Subcutaneous abdominal adipose tissue (tissue), 5 donors: ENCODE data around the gene MYO6.

ENCODE experiments used
- H3K27ac ChIP-seq: one replicate; pipeline ENCODE4 v1.7.0; 2013; ENCODE audit warnings: low read depth, mild to moderate bottlenecking, inconsistent platforms, low read length, moderate library complexity
- H3K27me3 ChIP-seq, 5 donors: one replicate each; pipeline ENCODE4 v1.7.0; 2013; ENCODE audit warnings: low read length in 5 of 5, inconsistent platforms in 1 of 5; ENCODE audit not compliant: control insufficient read depth in 5 of 5, insufficient read depth in 4 of 5
- H3K36me3 ChIP-seq, 5 donors: one replicate each; pipeline ENCODE4 v1.7.0; 2013; ENCODE audit warnings: low read length in 5 of 5; ENCODE audit not compliant: control insufficient read depth in 5 of 5, insufficient read depth in 5 of 5
- H3K4me1 ChIP-seq, 5 donors: one replicate each; pipeline ENCODE4 v1.7.0; 2013; ENCODE audit warnings: low read length in 5 of 5, mild to moderate bottlenecking in 3 of 5, moderate library complexity in 1 of 5; ENCODE audit not compliant: control insufficient read depth in 5 of 5, insufficient read depth in 5 of 5
- H3K4me3 ChIP-seq, 5 donors: one replicate each; pipeline ENCODE4 v1.7.0; 2013; ENCODE audit warnings: low read length in 5 of 5, low read depth in 1 of 5
- H3K9ac ChIP-seq, 5 donors: one replicate each; pipeline ENCODE4 v1.7.0; 2013; ENCODE audit warnings: low read length in 5 of 5, mild to moderate bottlenecking in 4 of 5, moderate library complexity in 3 of 5
- H3K9me3 ChIP-seq, 5 donors: one replicate each; pipeline ENCODE4 v1.7.0; 2013; ENCODE audit warnings: low read length in 5 of 5; ENCODE audit not compliant: control insufficient read depth in 5 of 5
- donor health status: healthy.
- donor health status: healthy.
- donor health status: healthy.
- donor health status: healthy.
- donor health status: healthy.

Gene MYO6

GRCh38 chr6:75848274-75848673 lies 99.2 kb downstream of the MYO6 start:
- no peaks in the 10 kb centered on the region for H3K27me3 ChIP-seq
- no peak overlapping the region for H3K9ac ChIP-seq
- H3K4me1 ChIP-seq, result peaks cover 0 to 3% (median 0%) of the 10 kb centered on the region in 5 donors
- H3K27ac ChIP-seq, result no peak overlapping the region
- H3K4me3 ChIP-seq, result no peak overlapping the region
- no peaks in the 10 kb centered on the region for H3K9me3 ChIP-seq
- H3K36me3 ChIP-seq, result peaks cover 0 to 4% (median 2%) of the 10 kb centered on the region in 5 donors

GRCh38 chr6:75849329-75850025 lies 100.4 kb downstream of the MYO6 start:
- no peaks in the 10 kb centered on the region for H3K27me3 ChIP-seq
- no peaks in the 10 kb centered on the region for H3K9me3 ChIP-seq
- peaks cover 0 to 3% (median 0%) of the 10 kb centered on the region in 5 donors for H3K4me1 ChIP-seq
- no peak overlapping the region for H3K4me3 ChIP-seq
- H3K9ac ChIP-seq, result no peak overlapping the region
- H3K36me3 ChIP-seq, result peaks cover 0 to 4% (median 2%) of the 10 kb centered on the region in 5 donors
- H3K27ac ChIP-seq, result no peak overlapping the region

GRCh38 chr6:75850026-75850833 lies 101.2 kb downstream of the MYO6 start:
- Histone ChIP-seq H3K27me3 (no peaks in the 10 kb centered on the region), H3K9ac (no peak overlapping the region), H3K27ac (no peak overlapping the region), H3K36me3 (peaks cover 0 to 4% (median 2%) of the 10 kb centered on the region in 5 donors), H3K9me3 (no peaks in the 10 kb centered on the region), H3K4me1 (peaks cover 0 to 3% (median 0%) of the 10 kb centered on the region in 5 donors), H3K4me3 (no peak overlapping the region)

GRCh38 chr6:75852721-75853120 lies 103.7 kb downstream of the MYO6 start:
- no peaks in the 10 kb centered on the region for H3K9me3 ChIP-seq

GRCh38 chr6:75853806-75854205 lies 104.8 kb downstream of the MYO6 start:
- no peaks in the 10 kb centered on the region for H3K27me3 ChIP-seq
- H3K27ac ChIP-seq, result no peak overlapping the region
- no peak overlapping the region for H3K4me3 ChIP-seq
- H3K9me3 ChIP-seq, result no peaks in the 10 kb centered on the region
- H3K9ac ChIP-seq, result no peak overlapping the region
- H3K36me3 ChIP-seq, result peaks cover 2 to 14% (median 6%) of the 10 kb centered on the region in 5 donors
- H3K4me1 ChIP-seq, result peaks cover 0 to 3% (median 0%) of the 10 kb centered on the region in 5 donors

More at GRCh38 chr6:75852721-75853120, 103.7 kb downstream of the MYO6 start:
- peaks cover 2 to 13% (median 6%) of the 10 kb centered on the region in 5 donors for H3K36me3 ChIP-seq
- no peak overlapping the region for H3K4me3 ChIP-seq
- H3K27me3 ChIP-seq, result no peaks in the 10 kb centered on the region
- no peak overlapping the region for H3K27ac ChIP-seq
- H3K9ac ChIP-seq, result no peak overlapping the region
- H3K4me1 ChIP-seq, result peaks cover 0 to 3% (median 0%) of the 10 kb centered on the region in 5 donors

GRCh38 chr6:75855052-75855451 lies 106.0 kb downstream of the MYO6 start:
- Histone ChIP-seq H3K36me3 (peaks cover 4 to 13% (median 10%) of the 10 kb centered on the region in 5 donors), H3K9ac (no peak overlapping the region), H3K27ac (no peak overlapping the region), H3K4me1 (no peaks in the 10 kb centered on the region), H3K4me3 (no peak overlapping the region), H3K27me3 (no peaks in the 10 kb centered on the region), H3K9me3 (no peaks in the 10 kb centered on the region)

- peaks cover 6 to 24% (median 14%) of the 10 kb centered on the region in 5 donors for H3K36me3 ChIP-seq
- H3K4me1 ChIP-seq, result no peaks in the 10 kb centered on the region
- no peaks in the 10 kb centered on the region for H3K9me3 ChIP-seq
- no peak overlapping the region for H3K27ac ChIP-seq
- no peaks in the 10 kb centered on the region for H3K27me3 ChIP-seq
- H3K9ac ChIP-seq, result no peak overlapping the region
- H3K4me3 ChIP-seq, result no peak overlapping the region
Measured at GRCh38 chr6:75856902-75857301, 107.9 kb downstream of the MYO6 start.

GRCh38 chr6:75863001-75863400 lies 114.0 kb downstream of the MYO6 start:
- Histone ChIP-seq H3K27me3 (no peaks in the 10 kb centered on the region), H3K36me3 (peaks cover 24 to 40% (median 31%) of the 10 kb centered on the region in 5 donors), H3K4me1 (no peaks in the 10 kb centered on the region), H3K27ac (no peak overlapping the region), H3K4me3 (no peak overlapping the region), H3K9me3 (no peaks in the 10 kb centered on the region), H3K9ac (no peak overlapping the region)

GRCh38 chr6:75863784-75864183 lies 114.7 kb downstream of the MYO6 start:
- no peak overlapping the region for H3K4me3 ChIP-seq
- H3K27ac ChIP-seq, result no peak overlapping the region
- no peak overlapping the region for H3K9ac ChIP-seq
- H3K27me3 ChIP-seq, result no peaks in the 10 kb centered on the region
- no peaks in the 10 kb centered on the region for H3K9me3 ChIP-seq
- peaks cover 24 to 40% (median 31%) of the 10 kb centered on the region in 5 donors for H3K36me3 ChIP-seq
- H3K4me1 ChIP-seq, result no peaks in the 10 kb centered on the region

GRCh38 chr6:75864446-75864845 lies 115.4 kb downstream of the MYO6 start:
- no peaks in the 10 kb centered on the region for H3K27me3 ChIP-seq
- no peaks in the 10 kb centered on the region for H3K4me1 ChIP-seq
- peaks cover 24 to 38% (median 31%) of the 10 kb centered on the region in 5 donors for H3K36me3 ChIP-seq
- no peak overlapping the region for H3K27ac ChIP-seq
- H3K4me3 ChIP-seq, result no peak overlapping the region
- no peak overlapping the region for H3K9ac ChIP-seq
- H3K9me3 ChIP-seq, result no peaks in the 10 kb centered on the region
